SK-N-SH (cell line): Measurements from ENCODE around the gene SLCO4A1. TPM values are rescaled to one million over a fixed set of nuclear protein-coding genes. Genes with fewer than 3 reads are reported as not detected.
A peak's percentile ranks its signal among the peaks of the same experiment; 100 is the strongest.

Source experiments
- CTCF ChIA-PET: fragments of 300-600, 350-600 bp; formaldehyde crosslinking; extraction: SDS; loops from one replicate; lab custom pipeline; 2021; lab: Yijun Ruan, JAX
- POLR2A ChIA-PET: fragments of 350-600 bp; sonication (Branson Sonifier 250); formaldehyde crosslinking; extraction: SDS; loops from one replicate; lab custom pipeline; 2020; ENCODE audit warnings: antibody characterized with exemption, inconsistent platforms; lab: Yijun Ruan, JAX
- DNase-seq: peaks from one replicate; pipeline ENCODE4 v3.0.0; 2012
- H2AFZ ChIP-seq: fragments of 200-600 bp; sonication (generic); 2 replicates; pipeline ENCODE4 v1.8.1; 2016; ENCODE audit warnings: antibody characterized with exemption, mild to moderate bottlenecking, low read depth
- H3F3A ChIP-seq: fragments of 200-600 bp; sonication (generic); replicated peaks from 2 replicates; pipeline ENCODE3; 2016; ENCODE audit warnings: antibody characterized with exemption, mild to moderate bottlenecking; ENCODE audit not compliant: insufficient read depth
- H3K27ac ChIP-seq, 2 experiments: fragments of 200-500 bp in 1 of 2; fragments of 200-600 bp in 1 of 2; sonication (Bioruptor generic) in 1 of 2; sonication (generic), shearing (Covaris generic) in 1 of 2; 2 replicates each; pipeline versions ENCODE4 v1.5.1 to v1.6.1; 2014 to 2016; ENCODE audit warnings: low read depth in 2 of 2, inconsistent platforms in 1 of 2, low read length in 1 of 2, mild to moderate bottlenecking in 1 of 2, mixed read lengths in 1 of 2
- H3K27me3 ChIP-seq: fragments of 200-600 bp; sonication (generic), shearing (Covaris generic); 2 replicates; pipeline ENCODE4 v1.6.1; 2016; ENCODE audit warnings: mixed run types; ENCODE audit not compliant: insufficient read depth
- H3K36me3 ChIP-seq, 2 experiments: fragments of 200-500 bp in 1 of 2; fragments of 200-600 bp in 1 of 2; sonication (Bioruptor generic) in 1 of 2; sonication (generic) in 1 of 2; replicated peaks in 1 of 2; 2 replicates each; pipeline versions ENCODE3 to v1.5.1; 2014 to 2016; ENCODE audit warnings: low read length in 1 of 2, mild to moderate bottlenecking in 1 of 2; ENCODE audit not compliant: insufficient read depth in 2 of 2, control insufficient read depth in 1 of 2
- H3K4me1 ChIP-seq, 2 experiments: fragments of 200-500 bp in 1 of 2; fragments of 200-600 bp in 1 of 2; sonication (Bioruptor generic) in 1 of 2; sonication (generic), shearing (Covaris generic) in 1 of 2; 2 replicates each; pipeline versions ENCODE4 v1.5.1 to v1.6.1; 2014 to 2016; ENCODE audit warnings: low read depth in 1 of 2, low read length in 1 of 2, mixed run types in 1 of 2; ENCODE audit not compliant: insufficient read depth in 2 of 2, control insufficient read depth in 1 of 2
- H3K4me2 ChIP-seq: fragments of 200-600 bp; sonication (generic), shearing (Covaris generic); 2 replicates; pipeline ENCODE4 v1.6.1; 2017; ENCODE audit warnings: mixed run types
- H3K4me3 ChIP-seq, 2 experiments: fragments of 200-500 bp in 1 of 2; fragments of 200-600 bp in 1 of 2; sonication (Bioruptor generic) in 1 of 2; sonication (generic), shearing (Covaris generic) in 1 of 2; 2 replicates each; pipeline versions ENCODE4 v1.5.1 to v1.8.1; 2014 to 2016; ENCODE audit warnings: low read depth in 2 of 2, inconsistent platforms in 1 of 2, low read length in 1 of 2, mild to moderate bottlenecking in 1 of 2, mixed read lengths in 1 of 2, moderate library complexity in 1 of 2
- H3K79me2 ChIP-seq: fragments of 200-600 bp; sonication (generic); 2 replicates; pipeline ENCODE4 v1.8.1; 2017; ENCODE audit warnings: mild to moderate bottlenecking; ENCODE audit not compliant: insufficient read depth
- H3K9ac ChIP-seq: fragments of 200-600 bp; sonication (generic); 2 replicates; pipeline ENCODE4 v1.6.1; 2017; ENCODE audit warnings: mixed run types
- H3K9me2 ChIP-seq: fragments of 200-600 bp; sonication (generic); 2 replicates; pipeline ENCODE4 v1.6.1; 2017; ENCODE audit warnings: mixed run types
- H3K9me3 ChIP-seq: fragments of 200-600 bp; sonication (generic); 2 replicates; pipeline ENCODE4 v1.6.1; 2017; ENCODE audit warnings: mixed run types, mild to moderate bottlenecking, moderate library complexity
- H4K20me1 ChIP-seq: fragments of 200-600 bp; sonication (generic); 2 replicates; pipeline ENCODE4 v1.6.1; 2017; ENCODE audit warnings: mild to moderate bottlenecking, mixed run types; ENCODE audit not compliant: insufficient read depth
- ELF1 ChIP-seq: IDR thresholded peaks from 2 replicates; pipeline ENCODE4 v1.4.0; 2012
- EP300 ChIP-seq, 2 experiments: IDR thresholded peaks; 2 replicates each; pipeline versions ENCODE4 v1.4.0 to v1.6.1; 2012; ENCODE audit warnings: borderline replicate concordance in 1 of 2, low read depth in 1 of 2, low read length in 1 of 2
- EZH2phosphoT487 ChIP-seq: fragments of 200-600 bp; sonication (generic); IDR thresholded peaks from 2 replicates; pipeline ENCODE4 v1.6.1; 2017; ENCODE audit warnings: low read depth, mixed run types, mild to moderate bottlenecking, antibody characterized with exemption, moderate library complexity, borderline replicate concordance
- FOSL2 ChIP-seq: IDR thresholded peaks from 2 replicates; pipeline ENCODE4 v1.4.0; 2012; ENCODE audit warnings: low read depth, mild to moderate bottlenecking, moderate library complexity, borderline replicate concordance
- NFIC ChIP-seq: IDR thresholded peaks from 2 replicates; pipeline ENCODE4 v1.4.0; 2012; ENCODE audit warnings: borderline replicate concordance
- NRF1 ChIP-seq: IDR thresholded peaks from 2 replicates; pipeline ENCODE4 v1.6.1; 2012; ENCODE audit warnings: low read depth, mild to moderate bottlenecking, low read length
- RAD21 ChIP-seq: IDR thresholded peaks from 2 replicates; pipeline ENCODE4 v1.6.1; 2012; ENCODE audit warnings: mild to moderate bottlenecking, low read length
- RCOR1 ChIP-seq: fragments of 150-350 bp; IDR thresholded peaks from 2 replicates; pipeline ENCODE4 v1.6.1; 2017; ENCODE audit warnings: antibody characterized with exemption, low read length
- RFX5 ChIP-seq: IDR thresholded peaks from 2 replicates; pipeline ENCODE4 v1.6.1; 2012; ENCODE audit warnings: mild to moderate bottlenecking, improper control_type of control experiment, low read length
- SIN3A ChIP-seq: IDR thresholded peaks from 2 replicates; pipeline ENCODE4 v1.6.1; 2012; ENCODE audit warnings: low read depth, mild to moderate bottlenecking, low read length, moderate library complexity, borderline replicate concordance
- SMC3 ChIP-seq: IDR thresholded peaks from 2 replicates; pipeline ENCODE4 v1.6.1; 2012; ENCODE audit warnings: low read depth, low read length, improper control_type of control experiment
- TCF12 ChIP-seq: IDR thresholded peaks from 2 replicates; pipeline ENCODE4 v1.4.0; 2012
- TEAD4 ChIP-seq: IDR thresholded peaks from 2 replicates; pipeline ENCODE4 v1.4.0; 2012; ENCODE audit warnings: mild to moderate bottlenecking, borderline replicate concordance; ENCODE audit not compliant: insufficient read depth
- WGBS: methylation state at CpG from one replicate; pipeline ENCODE4 v1.1.6; 2017; ENCODE audit warnings: low lambda C conversion rate; 5-methylcytosine and 5-hydroxymethylcytosine counted together
- polyA plus RNA-seq, 3 experiments: library from polyadenylated mRNA; depleted of rRNA; stranded (reverse); fragments of >200 nt; gene quantifications; 2 replicates each; pipeline ENCODE4 v1.2.3, GENCODE V29; 2012
- TF ChIP-seq, protein P1 (sequence below): IDR thresholded peaks from 2 replicates; pipeline ENCODE4 v1.4.0; 2012; ENCODE audit warnings: low read depth, borderline replicate concordance
- TF ChIP-seq, protein P2 (sequence below): fragments of 150-350 bp; IDR thresholded peaks from 2 replicates; pipeline ENCODE4 v1.6.1; 2016; ENCODE audit warnings: mild to moderate bottlenecking, low read depth, low read length
- TF ChIP-seq, protein P3 (sequence below): IDR thresholded peaks from 2 replicates; pipeline ENCODE4 v1.6.1; 2012; ENCODE audit warnings: mild to moderate bottlenecking, low read depth, low read length, moderate library complexity

The SLCO4A1 gene
- polyA plus RNA-seq, 1 of the 3 experiments (the other 2 are of a cell fraction), result 0.33 TPM

DNA sequence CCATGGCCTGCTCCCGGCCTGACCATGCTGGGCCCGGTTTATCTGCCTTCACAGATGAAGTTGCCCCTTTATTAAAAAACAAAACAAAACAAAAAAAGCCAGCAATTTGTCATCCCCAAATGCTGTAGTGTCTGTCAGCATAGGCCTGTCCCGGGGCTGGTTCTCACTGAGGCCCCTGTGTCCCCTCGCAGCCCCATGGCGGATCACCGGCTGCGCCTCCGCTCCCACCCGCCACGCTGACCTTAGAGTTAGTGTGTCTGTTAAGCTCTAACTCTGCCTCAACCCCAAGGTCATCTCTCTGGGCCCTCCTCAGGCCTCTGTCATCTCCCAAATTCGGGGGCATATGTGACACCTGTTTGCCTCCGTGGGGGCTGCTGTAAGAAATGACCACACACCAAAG, 11.1 kb downstream of the SLCO4A1 start:
- 85% methylated on average over 12 of the region's 12 CpGs for WGBS
- POLR2A ChIA-PET, result no interaction called here

More for the DNA sequence above, 11.1 kb downstream of the SLCO4A1 start:
- Histone ChIP-seq H3K27ac (peak overlapping the region in 1 of 2 experiments; percentile 99; a peak in 1 of 4 replicates), H4K20me1 (no peaks in the 10 kb centered on the region), H3K36me3 (no peaks in the 10 kb centered on the region), H3K4me2 (no peak overlapping the region), H3F3A (no peaks in the 10 kb centered on the region), H3K27me3 (no peaks in the 10 kb centered on the region), H3K9ac (no peak overlapping the region), H3K9me3 (no peaks in the 10 kb centered on the region), H3K79me2 (no peaks in the 10 kb centered on the region), H3K9me2 (no peaks in the 10 kb centered on the region), H3K4me1 (peaks cover 0 to 63% of the 10 kb centered on the region in 2 experiments; a peak in 3 of 4 replicates), H3K4me3 (no peak overlapping the region), H2AFZ (no peak overlapping the region)
- CTCF ChIA-PET, result interaction anchor here (0.6 to 7.4 kb wide), 4 partner anchors 14 to 138 kb away, joined by 3 to 66 read pairs (median 13); no protein-coding TSS in a partner anchor
- TF ChIP-seq EZH2phosphoT487 (no peak), SIN3A (no peak), FOSL2 (no peak), NFIC (no peak), RAD21 (no peak), NRF1 (no peak), TEAD4 (no peak), TCF12 (no peak), SMC3 (no peak), EP300 (IDR thresholded peaks at IDR 0.05; ENCODE audit: borderline replicate concordance in 1 of 2, low read depth in 1 of 2, low read length in 1 of 2) (no peak), ELF1 (no peak), RCOR1 (no peak), RFX5 (no peak)
- TF ChIP-seq, protein P1, sequence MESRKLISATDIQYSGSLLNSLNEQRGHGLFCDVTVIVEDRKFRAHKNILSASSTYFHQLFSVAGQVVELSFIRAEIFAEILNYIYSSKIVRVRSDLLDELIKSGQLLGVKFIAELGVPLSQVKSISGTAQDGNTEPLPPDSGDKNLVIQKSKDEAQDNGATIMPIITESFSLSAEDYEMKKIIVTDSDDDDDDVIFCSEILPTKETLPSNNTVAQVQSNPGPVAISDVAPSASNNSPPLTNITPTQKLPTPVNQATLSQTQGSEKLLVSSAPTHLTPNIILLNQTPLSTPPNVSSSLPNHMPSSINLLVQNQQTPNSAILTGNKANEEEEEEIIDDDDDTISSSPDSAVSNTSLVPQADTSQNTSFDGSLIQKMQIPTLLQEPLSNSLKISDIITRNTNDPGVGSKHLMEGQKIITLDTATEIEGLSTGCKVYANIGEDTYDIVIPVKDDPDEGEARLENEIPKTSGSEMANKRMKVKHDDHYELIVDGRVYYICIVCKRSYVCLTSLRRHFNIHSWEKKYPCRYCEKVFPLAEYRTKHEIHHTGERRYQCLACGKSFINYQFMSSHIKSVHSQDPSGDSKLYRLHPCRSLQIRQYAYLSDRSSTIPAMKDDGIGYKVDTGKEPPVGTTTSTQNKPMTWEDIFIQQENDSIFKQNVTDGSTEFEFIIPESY, result no peak
- TF ChIP-seq, protein P2, sequence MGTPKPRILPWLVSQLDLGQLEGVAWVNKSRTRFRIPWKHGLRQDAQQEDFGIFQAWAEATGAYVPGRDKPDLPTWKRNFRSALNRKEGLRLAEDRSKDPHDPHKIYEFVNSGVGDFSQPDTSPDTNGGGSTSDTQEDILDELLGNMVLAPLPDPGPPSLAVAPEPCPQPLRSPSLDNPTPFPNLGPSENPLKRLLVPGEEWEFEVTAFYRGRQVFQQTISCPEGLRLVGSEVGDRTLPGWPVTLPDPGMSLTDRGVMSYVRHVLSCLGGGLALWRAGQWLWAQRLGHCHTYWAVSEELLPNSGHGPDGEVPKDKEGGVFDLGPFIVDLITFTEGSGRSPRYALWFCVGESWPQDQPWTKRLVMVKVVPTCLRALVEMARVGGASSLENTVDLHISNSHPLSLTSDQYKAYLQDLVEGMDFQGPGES, result no peak
- TF ChIP-seq, protein P3, sequence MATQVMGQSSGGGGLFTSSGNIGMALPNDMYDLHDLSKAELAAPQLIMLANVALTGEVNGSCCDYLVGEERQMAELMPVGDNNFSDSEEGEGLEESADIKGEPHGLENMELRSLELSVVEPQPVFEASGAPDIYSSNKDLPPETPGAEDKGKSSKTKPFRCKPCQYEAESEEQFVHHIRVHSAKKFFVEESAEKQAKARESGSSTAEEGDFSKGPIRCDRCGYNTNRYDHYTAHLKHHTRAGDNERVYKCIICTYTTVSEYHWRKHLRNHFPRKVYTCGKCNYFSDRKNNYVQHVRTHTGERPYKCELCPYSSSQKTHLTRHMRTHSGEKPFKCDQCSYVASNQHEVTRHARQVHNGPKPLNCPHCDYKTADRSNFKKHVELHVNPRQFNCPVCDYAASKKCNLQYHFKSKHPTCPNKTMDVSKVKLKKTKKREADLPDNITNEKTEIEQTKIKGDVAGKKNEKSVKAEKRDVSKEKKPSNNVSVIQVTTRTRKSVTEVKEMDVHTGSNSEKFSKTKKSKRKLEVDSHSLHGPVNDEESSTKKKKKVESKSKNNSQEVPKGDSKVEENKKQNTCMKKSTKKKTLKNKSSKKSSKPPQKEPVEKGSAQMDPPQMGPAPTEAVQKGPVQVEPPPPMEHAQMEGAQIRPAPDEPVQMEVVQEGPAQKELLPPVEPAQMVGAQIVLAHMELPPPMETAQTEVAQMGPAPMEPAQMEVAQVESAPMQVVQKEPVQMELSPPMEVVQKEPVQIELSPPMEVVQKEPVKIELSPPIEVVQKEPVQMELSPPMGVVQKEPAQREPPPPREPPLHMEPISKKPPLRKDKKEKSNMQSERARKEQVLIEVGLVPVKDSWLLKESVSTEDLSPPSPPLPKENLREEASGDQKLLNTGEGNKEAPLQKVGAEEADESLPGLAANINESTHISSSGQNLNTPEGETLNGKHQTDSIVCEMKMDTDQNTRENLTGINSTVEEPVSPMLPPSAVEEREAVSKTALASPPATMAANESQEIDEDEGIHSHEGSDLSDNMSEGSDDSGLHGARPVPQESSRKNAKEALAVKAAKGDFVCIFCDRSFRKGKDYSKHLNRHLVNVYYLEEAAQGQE, result no peak
- DNase-seq, result no peak
